ENCODE measurements around the gene ADAMTS14. TPM values are rescaled to one million over a fixed set of nuclear protein-coding genes. Genes with fewer than 3 reads are reported as not detected.

ADAMTS14 gene
- total and polyA plus RNA-seq, 7 donors = 0.03 to 0.18 (median 0.06) TPM; not detected in 3

DNA sequence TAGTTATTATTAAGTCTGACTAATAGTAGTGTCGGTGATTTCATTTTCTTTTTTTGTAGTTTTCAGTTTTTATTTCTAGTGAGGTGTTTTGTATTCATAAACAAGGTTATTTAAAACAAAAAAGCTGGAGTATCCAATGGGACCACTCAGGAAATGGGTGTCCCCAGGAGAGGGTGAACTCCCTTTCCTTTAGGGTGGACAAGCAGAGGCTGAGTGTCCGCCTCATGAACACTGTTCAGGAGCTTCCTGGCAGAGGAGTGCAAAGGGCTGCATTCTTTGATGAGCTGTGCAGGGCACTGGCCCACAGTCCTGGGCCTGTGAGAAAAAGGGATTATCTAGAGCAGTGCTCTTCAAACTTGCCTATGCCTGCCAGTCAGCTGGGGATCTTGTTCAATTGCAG lies 56.0 kb downstream of the ADAMTS14 start:
- Histone ChIP-seq H3K36me3 (ENCODE audit: insufficient read depth in 1 of 2, low read depth in 1 of 2) (no peaks in the 10 kb centered on the region), H3K4me1 (no peaks in the 10 kb centered on the region), H3K27ac (no peak overlapping the region), H3K4me3 (no peak overlapping the region), H3K27me3 (ENCODE audit: insufficient read depth in 3 of 3, low read length in 2 of 3) (no peaks in the 10 kb centered on the region), H3K9me3 (no peaks in the 10 kb centered on the region)
- intact Hi-C loops (cut with DNase I) = no loop called here
- DNase-seq (no peak), ATAC-seq (no peak)
- TF ChIP-seq, protein P1, sequence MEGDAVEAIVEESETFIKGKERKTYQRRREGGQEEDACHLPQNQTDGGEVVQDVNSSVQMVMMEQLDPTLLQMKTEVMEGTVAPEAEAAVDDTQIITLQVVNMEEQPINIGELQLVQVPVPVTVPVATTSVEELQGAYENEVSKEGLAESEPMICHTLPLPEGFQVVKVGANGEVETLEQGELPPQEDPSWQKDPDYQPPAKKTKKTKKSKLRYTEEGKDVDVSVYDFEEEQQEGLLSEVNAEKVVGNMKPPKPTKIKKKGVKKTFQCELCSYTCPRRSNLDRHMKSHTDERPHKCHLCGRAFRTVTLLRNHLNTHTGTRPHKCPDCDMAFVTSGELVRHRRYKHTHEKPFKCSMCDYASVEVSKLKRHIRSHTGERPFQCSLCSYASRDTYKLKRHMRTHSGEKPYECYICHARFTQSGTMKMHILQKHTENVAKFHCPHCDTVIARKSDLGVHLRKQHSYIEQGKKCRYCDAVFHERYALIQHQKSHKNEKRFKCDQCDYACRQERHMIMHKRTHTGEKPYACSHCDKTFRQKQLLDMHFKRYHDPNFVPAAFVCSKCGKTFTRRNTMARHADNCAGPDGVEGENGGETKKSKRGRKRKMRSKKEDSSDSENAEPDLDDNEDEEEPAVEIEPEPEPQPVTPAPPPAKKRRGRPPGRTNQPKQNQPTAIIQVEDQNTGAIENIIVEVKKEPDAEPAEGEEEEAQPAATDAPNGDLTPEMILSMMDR (IDR thresholded peaks at IDR 0.05) = no peak
- 59 to 85% (median 83%) methylated on average over 2 of the region's 2 CpGs for WGBS, 3 donors

DNA sequence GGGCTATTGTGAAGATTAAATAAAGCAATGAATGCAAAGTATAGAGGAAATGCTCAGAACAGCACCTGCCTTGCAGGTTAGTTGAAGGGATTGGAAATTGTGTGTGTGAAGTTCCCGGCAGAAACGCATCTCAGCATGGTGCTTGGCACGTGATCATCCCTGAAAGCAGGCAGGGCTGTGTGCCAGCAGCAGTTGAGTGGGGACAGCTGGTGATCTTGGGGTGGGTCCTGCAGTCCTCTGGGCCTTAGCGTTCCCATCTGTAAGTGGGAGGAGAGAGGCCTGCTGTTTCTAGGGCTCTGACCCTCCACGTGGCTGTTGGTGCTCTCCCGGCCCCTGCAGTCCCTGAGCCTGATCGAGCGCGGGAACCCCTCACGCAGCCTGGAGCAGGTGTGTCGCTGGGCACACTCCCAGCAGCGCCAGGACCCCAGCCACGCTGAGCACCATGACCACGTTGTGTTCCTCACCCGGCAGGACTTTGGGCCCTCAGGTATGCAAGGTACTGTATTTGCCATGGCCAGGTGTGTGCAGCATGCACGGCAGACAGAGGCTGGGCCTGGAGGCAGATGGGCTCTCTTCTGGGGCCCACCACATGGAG lies 57.6 kb downstream of the ADAMTS14 start:
- Histone ChIP-seq H3K27ac (no peak overlapping the region), H3K36me3 (ENCODE audit: insufficient read depth in 1 of 2, low read depth in 1 of 2) (no peaks in the 10 kb centered on the region), H3K4me3 (no peak overlapping the region), H3K4me1 (no peaks in the 10 kb centered on the region), H3K9me3 (no peaks in the 10 kb centered on the region), H3K27me3 (ENCODE audit: insufficient read depth in 3 of 3, low read length in 2 of 3) (no peaks in the 10 kb centered on the region)
- intact Hi-C loops (cut with DNase I) = no loop called here
- TF ChIP-seq, protein P1 (IDR thresholded peaks at IDR 0.05) = no peak
- DNase-seq (no peak), ATAC-seq (no peak)
- 57 to 66% (median 62%) methylated on average over 16 of the region's 16 CpGs for WGBS, 3 donors

DNA sequence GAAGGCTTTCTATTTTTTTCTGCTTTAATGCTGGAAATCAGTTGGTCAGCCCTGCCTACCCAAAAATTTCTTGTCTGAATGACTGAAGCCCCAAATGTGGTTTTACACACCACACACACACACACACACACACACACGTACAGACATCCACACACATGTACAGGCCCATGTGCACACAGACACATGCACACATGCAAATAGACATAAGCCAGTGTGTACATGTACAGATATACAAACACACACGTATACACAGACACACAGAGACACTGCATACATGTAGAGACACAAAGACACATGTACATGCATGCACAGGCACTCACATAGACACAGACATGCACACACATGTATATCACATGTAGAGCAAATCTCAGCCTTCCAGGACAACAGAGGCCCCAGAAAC lies 58.6 kb downstream of the ADAMTS14 start:
- TF ChIP-seq, protein P1 (IDR thresholded peaks at IDR 0.05) = no peak
- no peak overlapping the region for H3K27ac ChIP-seq
- DNase-seq (no peak), ATAC-seq (no peak)
- intact Hi-C loops (cut with DNase I) = no loop called here
- H3K27me3 ChIP-seq (ENCODE audit: insufficient read depth in 3 of 3, low read length in 2 of 3) = no peaks in the 10 kb centered on the region
- no peaks in the 10 kb centered on the region for H3K9me3 ChIP-seq
- H3K36me3 ChIP-seq (ENCODE audit: insufficient read depth in 1 of 2, low read depth in 1 of 2) = no peaks in the 10 kb centered on the region
- no peaks in the 10 kb centered on the region for H3K4me1 ChIP-seq
- WGBS, 3 donors = 71 to 95% (median 86%) methylated on average over 2 of the region's 2 CpGs
- no peak overlapping the region for H3K4me3 ChIP-seq

DNA sequence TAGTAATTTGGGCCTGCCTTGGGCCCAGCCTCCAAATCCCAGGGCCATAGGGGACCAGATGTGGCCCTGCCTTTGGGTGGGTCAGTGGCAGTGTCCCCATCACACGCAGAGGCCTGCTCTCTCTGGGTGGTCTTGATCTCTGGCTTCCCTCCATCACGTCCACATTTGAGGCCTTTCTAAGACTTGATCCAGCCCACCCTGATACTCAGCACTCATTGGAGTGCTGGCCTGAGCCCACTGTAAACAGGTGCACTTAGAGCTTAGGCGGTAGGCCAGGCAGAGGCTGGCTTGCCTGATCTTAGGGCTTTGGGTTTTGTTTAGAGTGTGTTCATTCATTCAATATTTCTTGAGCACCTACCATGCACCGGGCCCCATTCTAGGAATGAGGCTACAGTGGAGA lies 60.3 kb downstream of the ADAMTS14 start:
- no peaks in the 10 kb centered on the region for H3K36me3 ChIP-seq (ENCODE audit: insufficient read depth in 1 of 2, low read depth in 1 of 2)
- DNase-seq (no peak), ATAC-seq (no peak)
- H3K27ac ChIP-seq = no peak overlapping the region
- TF ChIP-seq, protein P1 (IDR thresholded peaks at IDR 0.05) = no peak
- H3K9me3 ChIP-seq = no peaks in the 10 kb centered on the region
- no peaks in the 10 kb centered on the region for H3K27me3 ChIP-seq (ENCODE audit: insufficient read depth in 3 of 3, low read length in 2 of 3)
- no peak overlapping the region for H3K4me3 ChIP-seq
- H3K4me1 ChIP-seq = no peaks in the 10 kb centered on the region
- 72 to 89% (median 76%) methylated on average over 4 of the region's 4 CpGs for WGBS, 3 donors
- intact Hi-C loops (cut with DNase I) = no loop called here

DNA sequence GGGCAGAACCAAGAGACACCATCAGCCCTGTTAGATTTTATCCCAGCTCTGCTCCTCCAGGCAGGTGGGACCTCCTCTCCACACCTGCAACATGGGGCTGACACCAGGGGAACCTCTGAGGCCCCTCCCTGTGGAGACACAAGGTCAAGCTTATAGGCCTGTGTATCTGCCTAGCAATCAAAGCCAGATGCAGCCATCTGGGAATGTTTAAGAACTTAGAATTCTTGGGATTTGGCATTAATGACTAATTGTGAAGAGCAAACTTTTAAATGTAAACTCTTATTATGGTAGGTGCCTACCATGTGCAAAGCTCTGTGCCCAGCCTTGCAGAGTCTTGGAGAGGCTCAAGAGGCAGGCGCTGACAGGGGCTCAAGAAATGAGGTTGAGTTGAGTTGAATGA lies 60.7 kb downstream of the ADAMTS14 start:
- Histone ChIP-seq H3K4me1 (no peaks in the 10 kb centered on the region), H3K27me3 (ENCODE audit: insufficient read depth in 3 of 3, low read length in 2 of 3) (no peaks in the 10 kb centered on the region), H3K36me3 (ENCODE audit: insufficient read depth in 1 of 2, low read depth in 1 of 2) (no peaks in the 10 kb centered on the region), H3K4me3 (no peak overlapping the region), H3K9me3 (no peaks in the 10 kb centered on the region), H3K27ac (no peak overlapping the region)
- TF ChIP-seq, protein P1 (IDR thresholded peaks at IDR 0.05) = no peak
- DNase-seq = no peak
- 98 to 100% (median 100%) methylated on average over 1 of the region's 1 CpG for WGBS, 3 donors
- intact Hi-C loops (cut with DNase I) = no loop called here
- ATAC-seq = no peak
